Breast epithelium (tissue), 3 donors: ENCODE data around the gene SPATA17.

Experiments used
- POLR2A ChIP-seq: fragments of 450-650 bp; IDR thresholded peaks from one replicate; pipeline ENCODE4 v1.6.1; 2016; ENCODE audit warnings: antibody characterized with exemption, mild to moderate bottlenecking, moderate library complexity
- TF ChIP-seq, protein P1 (sequence below), 3 donors: fragments of 450-650 bp; IDR thresholded peaks; one replicate each; pipeline ENCODE4 v1.5.1; 2016 to 2017; ENCODE audit warnings: antibody characterized with exemption in 3 of 3, mild to moderate bottlenecking in 3 of 3, moderate library complexity in 3 of 3

DNA sequence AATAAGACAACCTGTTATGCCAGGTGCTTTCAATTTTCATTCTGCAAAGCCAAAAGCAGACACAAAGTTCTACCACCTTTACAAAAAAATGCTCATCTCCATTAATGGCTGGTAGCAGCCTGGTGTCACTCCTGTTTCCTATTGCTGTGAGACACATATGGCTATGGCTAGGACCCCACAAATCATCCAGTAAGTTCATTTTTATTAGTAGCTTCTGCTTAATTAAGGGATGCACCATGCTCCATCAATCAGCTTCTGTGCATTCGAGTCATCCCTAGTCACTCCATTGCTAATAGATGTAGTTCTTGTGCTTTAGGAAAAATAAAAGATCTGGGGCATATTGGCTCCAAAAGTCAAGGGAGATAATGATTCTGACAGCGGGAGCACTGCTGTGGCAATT lies 257.2 kb downstream of the SPATA17 start:
- no peak for TF ChIP-seq POLR2A
- TF ChIP-seq, protein P1, sequence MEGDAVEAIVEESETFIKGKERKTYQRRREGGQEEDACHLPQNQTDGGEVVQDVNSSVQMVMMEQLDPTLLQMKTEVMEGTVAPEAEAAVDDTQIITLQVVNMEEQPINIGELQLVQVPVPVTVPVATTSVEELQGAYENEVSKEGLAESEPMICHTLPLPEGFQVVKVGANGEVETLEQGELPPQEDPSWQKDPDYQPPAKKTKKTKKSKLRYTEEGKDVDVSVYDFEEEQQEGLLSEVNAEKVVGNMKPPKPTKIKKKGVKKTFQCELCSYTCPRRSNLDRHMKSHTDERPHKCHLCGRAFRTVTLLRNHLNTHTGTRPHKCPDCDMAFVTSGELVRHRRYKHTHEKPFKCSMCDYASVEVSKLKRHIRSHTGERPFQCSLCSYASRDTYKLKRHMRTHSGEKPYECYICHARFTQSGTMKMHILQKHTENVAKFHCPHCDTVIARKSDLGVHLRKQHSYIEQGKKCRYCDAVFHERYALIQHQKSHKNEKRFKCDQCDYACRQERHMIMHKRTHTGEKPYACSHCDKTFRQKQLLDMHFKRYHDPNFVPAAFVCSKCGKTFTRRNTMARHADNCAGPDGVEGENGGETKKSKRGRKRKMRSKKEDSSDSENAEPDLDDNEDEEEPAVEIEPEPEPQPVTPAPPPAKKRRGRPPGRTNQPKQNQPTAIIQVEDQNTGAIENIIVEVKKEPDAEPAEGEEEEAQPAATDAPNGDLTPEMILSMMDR (IDR thresholded peaks at IDR 0.05), result no peak
